GM19351 (cell line): ENCODE measurements around the gene CAPN11.
"Not testable (repeated sequence)": the region's sequence is repeated elsewhere in the genome, so short reads cannot be mapped to it uniquely, and the experiment has no call there.

Experiments
- ATAC-seq: cut with Tn5 transposase; IDR thresholded peaks from one replicate; pipeline ENCODE4 v1.9.1; 2021; ENCODE audit warnings: mild to moderate bottlenecking, moderate library complexity; ENCODE audit not compliant: unreplicated experiment

CAPN11 gene

GRCh38 chr6:44225579-44226325 lies 67.1 kb downstream of the CAPN11 start:
- ATAC-seq = no peak

GRCh38 chr6:44226368-44227147 lies 67.9 kb downstream of the CAPN11 start:
- no peak for ATAC-seq

- no peak for ATAC-seq
Observed at GRCh38 chr6:44227148-44227793, 68.7 kb downstream of the CAPN11 start.

DNA sequence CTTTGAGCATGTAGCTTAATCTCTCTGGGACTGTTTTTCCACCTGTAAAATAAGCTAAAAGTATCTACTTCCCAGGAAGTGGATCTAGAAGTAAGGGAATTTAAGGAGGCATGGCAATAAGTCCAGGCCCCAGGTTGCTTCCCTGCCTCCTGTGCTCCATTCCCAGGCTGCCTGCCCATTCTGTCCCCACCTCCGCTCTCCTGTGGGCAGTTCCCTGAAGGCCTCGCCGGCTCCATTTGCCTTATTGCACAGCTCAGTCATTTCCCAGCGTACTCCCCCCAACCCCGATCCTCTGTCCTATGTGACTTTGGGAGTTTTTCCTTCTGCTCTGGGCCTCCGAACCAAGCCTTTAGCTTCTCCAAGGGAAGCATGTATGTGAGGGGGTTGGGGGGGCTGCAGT lies 69.4 kb downstream of the CAPN11 start:
- ATAC-seq = no peak

GRCh38 chr6:44228433-44228832 lies 69.8 kb downstream of the CAPN11 start:
- no peak for ATAC-seq

GRCh38 chr6:44228836-44229235 lies 70.2 kb downstream of the CAPN11 start:
- ATAC-seq = no peak

DNA sequence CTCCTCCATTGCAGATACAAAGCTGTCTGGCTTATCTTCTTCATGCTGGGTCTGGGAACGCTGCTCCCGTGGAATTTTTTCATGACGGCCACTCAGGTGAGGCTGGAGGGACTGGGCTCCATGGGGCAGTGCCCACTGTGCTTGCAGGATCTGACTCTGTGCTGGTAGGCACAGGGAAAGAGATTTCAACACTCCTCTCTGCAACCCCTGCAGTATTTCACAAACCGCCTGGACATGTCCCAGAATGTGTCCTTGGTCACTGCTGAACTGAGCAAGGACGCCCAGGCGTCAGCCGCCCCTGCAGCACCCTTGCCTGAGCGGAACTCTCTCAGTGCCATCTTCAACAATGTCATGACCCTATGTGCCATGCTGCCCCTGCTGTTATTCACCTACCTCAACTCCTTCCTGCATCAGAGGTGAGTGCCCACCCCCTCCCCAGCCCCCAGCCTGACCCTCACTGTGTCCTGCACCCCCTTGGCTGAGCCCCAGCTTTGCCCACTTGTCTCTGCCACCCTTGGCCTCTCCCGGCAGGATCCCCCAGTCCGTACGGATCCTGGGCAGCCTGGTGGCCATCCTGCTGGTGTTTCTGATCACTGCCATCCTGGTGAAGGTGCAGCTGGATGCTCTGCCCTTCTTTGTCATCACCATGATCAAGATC lies 70.9 kb downstream of the CAPN11 start:
- no peak for ATAC-seq

DNA sequence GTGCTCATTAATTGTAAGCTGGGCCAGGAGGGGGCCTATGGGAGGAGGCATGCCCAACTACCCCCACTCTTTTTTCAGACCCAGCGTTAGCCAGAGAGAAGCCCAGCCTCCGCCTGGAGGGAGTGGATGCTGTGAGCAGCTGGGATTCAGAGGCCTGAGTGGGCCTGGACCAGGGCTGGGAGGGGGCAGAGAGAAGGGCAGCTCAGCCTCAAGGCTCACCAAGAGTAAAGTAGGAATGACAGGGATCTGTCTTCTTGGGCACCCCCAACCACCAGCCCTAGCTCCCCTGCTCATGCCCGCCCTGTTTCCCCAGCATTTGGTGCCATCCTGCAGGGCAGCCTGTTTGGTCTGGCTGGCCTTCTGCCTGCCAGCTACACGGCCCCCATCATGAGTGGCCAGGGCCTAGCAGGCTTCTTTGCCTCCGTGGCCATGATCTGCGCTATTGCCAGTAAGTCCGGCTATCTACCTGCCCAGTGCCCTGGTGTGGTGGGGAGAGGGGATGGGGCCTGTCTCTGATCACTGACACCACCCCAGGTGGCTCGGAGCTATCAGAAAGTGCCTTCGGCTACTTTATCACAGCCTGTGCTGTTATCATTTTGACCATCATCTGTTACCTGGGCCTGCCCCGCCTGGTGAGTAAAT lies 71.5 kb downstream of the CAPN11 start:
- ATAC-seq = no peak

GRCh38 chr6:44231426-44231825 lies 72.8 kb downstream of the CAPN11 start:
- ATAC-seq = not testable (repeated sequence)

DNA sequence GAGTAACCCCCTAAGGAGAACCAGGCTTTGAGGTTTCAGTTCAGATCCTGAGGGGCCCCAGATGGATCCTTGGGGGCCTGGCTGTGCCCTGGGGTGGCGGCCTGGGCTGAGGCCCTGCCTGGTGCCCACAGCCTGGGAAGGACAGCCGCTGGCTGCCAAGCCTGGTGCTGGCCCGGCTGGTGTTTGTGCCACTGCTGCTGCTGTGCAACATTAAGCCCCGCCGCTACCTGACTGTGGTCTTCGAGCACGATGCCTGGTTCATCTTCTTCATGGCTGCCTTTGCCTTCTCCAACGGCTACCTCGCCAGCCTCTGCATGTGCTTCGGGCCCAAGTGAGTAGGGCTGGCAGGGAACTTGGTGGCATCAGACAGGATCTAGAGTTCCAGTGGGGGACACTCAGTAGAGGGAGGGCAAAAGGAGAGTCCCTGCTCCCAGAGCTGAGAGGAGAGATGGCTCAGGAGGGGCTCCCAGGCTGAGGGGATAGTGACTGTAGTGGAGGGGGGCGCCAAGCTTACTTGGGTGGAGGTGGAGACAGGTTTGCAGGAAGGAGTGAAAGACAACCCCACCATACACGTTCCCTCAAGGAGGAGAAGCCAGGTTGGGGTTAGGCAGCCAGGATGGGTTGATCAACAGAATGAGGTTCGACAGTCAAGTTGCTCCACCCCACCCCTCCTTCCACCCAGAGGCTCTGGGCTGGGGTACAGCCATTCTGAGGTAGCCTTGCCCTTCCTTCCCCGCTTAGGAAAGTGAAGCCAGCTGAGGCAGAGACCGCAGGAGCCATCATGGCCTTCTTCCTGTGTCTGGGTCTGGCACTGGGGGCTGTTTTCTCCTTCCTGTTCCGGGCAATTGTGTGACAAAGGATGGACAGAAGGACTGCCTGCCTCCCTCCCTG lies 74.3 kb downstream of the CAPN11 start:
- ATAC-seq = no peak

DNA sequence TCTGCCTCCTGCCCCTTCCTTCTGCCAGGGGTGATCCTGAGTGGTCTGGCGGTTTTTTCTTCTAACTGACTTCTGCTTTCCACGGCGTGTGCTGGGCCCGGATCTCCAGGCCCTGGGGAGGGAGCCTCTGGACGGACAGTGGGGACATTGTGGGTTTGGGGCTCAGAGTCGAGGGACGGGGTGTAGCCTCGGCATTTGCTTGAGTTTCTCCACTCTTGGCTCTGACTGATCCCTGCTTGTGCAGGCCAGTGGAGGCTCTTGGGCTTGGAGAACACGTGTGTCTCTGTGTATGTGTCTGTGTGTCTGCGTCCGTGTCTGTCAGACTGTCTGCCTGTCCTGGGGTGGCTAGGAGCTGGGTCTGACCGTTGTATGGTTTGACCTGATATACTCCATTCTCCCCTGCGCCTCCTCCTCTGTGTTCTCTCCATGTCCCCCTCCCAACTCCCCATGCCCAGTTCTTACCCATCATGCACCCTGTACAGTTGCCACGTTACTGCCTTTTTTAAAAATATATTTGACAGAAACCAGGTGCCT lies 75.0 kb downstream of the CAPN11 start:
- ATAC-seq = no peak
